Measurements from ENCODE around the gene LRP1B.
A peak's percentile ranks its signal among the peaks of the same experiment; 100 is the strongest.

LRP1B gene

DNA sequence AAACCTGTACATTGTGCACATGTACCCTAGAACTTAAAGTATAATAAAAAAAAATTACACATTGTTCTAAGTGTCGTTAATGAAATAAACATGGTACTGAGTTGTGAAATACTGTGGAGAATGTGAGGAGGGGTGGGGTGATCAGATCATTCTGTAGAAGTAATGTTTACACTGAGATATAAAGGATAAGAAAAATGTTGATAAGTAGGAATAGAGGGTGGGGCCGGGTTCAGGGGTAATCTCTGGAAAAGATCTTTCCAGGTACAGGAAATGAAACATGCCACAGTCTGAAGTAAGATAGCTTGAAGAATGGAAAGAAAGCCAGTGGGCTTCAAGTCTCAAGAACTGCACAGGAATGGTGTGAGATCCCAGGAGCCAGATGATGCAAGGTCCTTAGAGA is 1482.4 kb downstream of the LRP1B start:
- no peak overlapping the region for H3K4me3 ChIP-seq (ENCODE audit: low read depth, low read length)
- DNase-seq (ENCODE audit: low read depth), result no peak
- TF ChIP-seq, protein P1, sequence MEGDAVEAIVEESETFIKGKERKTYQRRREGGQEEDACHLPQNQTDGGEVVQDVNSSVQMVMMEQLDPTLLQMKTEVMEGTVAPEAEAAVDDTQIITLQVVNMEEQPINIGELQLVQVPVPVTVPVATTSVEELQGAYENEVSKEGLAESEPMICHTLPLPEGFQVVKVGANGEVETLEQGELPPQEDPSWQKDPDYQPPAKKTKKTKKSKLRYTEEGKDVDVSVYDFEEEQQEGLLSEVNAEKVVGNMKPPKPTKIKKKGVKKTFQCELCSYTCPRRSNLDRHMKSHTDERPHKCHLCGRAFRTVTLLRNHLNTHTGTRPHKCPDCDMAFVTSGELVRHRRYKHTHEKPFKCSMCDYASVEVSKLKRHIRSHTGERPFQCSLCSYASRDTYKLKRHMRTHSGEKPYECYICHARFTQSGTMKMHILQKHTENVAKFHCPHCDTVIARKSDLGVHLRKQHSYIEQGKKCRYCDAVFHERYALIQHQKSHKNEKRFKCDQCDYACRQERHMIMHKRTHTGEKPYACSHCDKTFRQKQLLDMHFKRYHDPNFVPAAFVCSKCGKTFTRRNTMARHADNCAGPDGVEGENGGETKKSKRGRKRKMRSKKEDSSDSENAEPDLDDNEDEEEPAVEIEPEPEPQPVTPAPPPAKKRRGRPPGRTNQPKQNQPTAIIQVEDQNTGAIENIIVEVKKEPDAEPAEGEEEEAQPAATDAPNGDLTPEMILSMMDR (IDR thresholded peaks at IDR 0.05; ENCODE audit: insufficient read depth, low read depth, low read length, missing control alignments), result no peak

DNA sequence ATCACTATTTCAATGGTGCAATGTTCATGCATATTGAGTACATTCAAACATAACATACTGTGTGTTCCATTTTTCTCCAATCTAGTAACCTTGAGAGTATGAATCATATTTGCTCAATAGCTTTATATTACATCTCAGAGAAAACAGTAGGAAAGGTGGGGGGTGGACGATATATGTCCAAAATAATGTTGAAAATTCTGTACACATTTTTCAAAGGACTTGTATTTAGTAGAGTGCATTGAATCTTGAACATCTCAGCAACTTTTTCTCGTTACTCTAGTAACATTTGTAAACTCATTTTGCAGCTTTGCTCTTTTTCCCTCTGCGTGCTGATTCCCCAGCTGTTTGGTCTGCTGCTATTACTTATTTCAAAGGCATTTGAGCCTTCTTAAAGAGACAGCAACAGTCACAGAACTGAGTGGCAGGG is 1487.0 kb downstream of the LRP1B start:
- no peak overlapping the region for H3K4me3 ChIP-seq (ENCODE audit: low read depth, low read length)
- no peak for DNase-seq (ENCODE audit: low read depth)
- TF ChIP-seq, protein P1 (IDR thresholded peaks at IDR 0.05; ENCODE audit: insufficient read depth, low read depth, low read length, missing control alignments), result no peak

DNA sequence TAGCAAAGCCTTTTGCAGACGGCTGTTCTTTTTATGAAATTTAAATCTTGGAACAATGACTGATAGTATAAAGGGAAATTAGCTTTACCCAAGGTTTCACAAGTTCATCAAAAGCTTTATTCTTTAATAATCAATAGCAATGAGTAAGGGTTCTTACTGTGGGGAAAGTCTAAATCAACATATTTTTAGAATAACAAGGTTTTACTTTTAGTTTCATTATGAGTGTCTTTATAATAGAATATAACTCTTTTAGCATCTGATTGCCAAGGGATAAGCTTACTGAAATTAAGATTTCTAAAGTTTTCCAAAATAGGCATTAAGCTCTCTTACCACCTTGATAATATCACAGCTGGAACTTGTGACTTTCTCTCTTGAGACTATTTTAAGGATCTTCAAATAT is 1489.7 kb downstream of the LRP1B start:
- no peak overlapping the region for H3K4me3 ChIP-seq (ENCODE audit: low read depth, low read length)
- TF ChIP-seq, protein P1 (IDR thresholded peaks at IDR 0.05; ENCODE audit: insufficient read depth, low read depth, low read length, missing control alignments), result no peak
- no peak for DNase-seq (ENCODE audit: low read depth)

DNA sequence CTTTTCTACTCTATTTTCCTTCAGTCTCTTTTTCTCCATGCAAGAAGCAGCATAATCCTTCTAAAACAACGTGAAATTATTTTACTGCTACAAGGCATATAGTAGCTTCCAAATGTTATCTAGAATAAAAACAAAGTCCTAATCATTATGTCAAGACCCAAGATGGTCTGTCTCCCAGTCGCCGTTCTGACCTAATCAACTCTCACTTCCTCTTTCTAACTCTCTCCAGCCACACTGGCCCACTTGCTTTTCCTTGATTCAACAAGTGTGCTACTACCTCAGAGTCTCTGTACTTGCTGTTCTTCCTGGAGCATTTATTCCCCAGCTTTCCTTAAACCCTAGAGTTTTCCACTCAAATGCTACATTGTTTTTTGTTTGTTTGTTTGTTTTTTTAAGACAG is 1491.2 kb downstream of the LRP1B start:
- H3K4me3 ChIP-seq (ENCODE audit: low read depth, low read length), result no peak overlapping the region
- TF ChIP-seq, protein P1 (IDR thresholded peaks at IDR 0.05; ENCODE audit: insufficient read depth, low read depth, low read length, missing control alignments), result no peak
- DNase-seq (ENCODE audit: low read depth), result peak; percentile 34

DNA sequence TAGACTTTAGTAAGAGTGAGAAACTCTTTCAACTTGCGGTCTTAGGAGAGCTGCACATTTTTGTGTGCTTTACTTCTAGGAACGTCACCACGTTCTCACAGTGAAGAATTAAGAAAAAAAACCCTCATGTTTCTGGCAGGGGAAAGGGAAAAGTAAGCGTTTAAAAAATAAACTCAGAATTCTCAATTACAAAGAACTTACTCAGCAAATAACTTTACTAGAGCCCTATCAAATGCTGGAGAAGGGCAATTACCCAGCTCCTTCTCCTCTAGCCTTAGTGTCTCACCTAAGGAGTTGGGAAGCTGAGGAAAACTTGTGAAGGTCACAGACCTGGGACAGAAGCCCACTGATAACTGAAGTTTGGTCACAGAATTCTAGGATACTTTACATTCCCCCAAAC is 1500.3 kb downstream of the LRP1B start:
- TF ChIP-seq, protein P1 (IDR thresholded peaks at IDR 0.05; ENCODE audit: insufficient read depth, low read depth, low read length, missing control alignments), result no peak
- H3K4me3 ChIP-seq (ENCODE audit: low read depth, low read length), result no peak overlapping the region
- DNase-seq (ENCODE audit: low read depth), result no peak

DNA sequence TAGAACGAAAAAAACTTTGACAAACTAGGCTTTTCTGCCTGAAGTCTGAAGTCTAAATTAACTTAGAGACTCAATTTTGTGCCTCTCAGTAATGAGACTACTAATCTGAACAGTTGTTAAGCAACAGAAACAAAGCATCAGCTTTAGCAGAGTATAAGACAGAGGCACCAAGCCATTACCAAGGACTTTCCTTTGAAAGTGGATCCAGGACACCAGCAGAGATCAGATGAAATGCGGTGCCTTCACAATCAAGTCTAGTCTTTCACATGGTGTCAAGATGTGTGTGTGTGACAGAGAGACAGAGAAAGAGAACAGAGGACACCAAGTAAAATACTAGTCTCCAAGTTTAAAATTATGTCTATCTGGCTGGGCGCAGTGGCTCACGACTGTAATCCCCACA is 1502.9 kb downstream of the LRP1B start:
- TF ChIP-seq, protein P1 (IDR thresholded peaks at IDR 0.05; ENCODE audit: insufficient read depth, low read depth, low read length, missing control alignments), result no peak
- H3K4me3 ChIP-seq (ENCODE audit: low read depth, low read length), result no peak overlapping the region
- no peak for DNase-seq (ENCODE audit: low read depth)

DNA sequence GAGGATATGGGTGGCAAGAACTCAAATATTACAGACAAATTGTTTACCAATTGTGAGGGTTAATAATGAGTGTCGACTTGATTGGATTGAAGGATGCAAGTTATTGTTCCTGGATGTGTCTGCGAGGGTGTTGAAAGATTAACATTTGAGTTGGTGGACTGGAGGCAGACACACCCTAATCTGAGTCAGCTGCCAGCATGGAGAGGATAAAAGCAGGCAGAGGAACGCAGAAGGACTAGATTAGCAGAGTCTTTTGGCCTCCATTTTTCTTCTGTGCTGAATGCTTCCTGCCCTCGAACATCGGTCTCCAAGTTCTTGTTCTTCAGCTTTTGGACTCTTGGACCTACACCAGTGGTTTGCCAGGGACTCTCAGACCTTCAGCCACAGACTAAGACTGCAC is 1503.7 kb downstream of the LRP1B start:
- TF ChIP-seq, protein P1 (IDR thresholded peaks at IDR 0.05; ENCODE audit: insufficient read depth, low read depth, low read length, missing control alignments), result no peak
- H3K4me3 ChIP-seq (ENCODE audit: low read depth, low read length), result no peak overlapping the region
- no peak for DNase-seq (ENCODE audit: low read depth)
